Natural killer cell treated with Interleukin-12 subunit alpha and Interleukin-12 subunit beta and Interleukin-15 and Interleukin-18, amount 100 ng/mL, for 72 hours (primary cell): Measurements from ENCODE around the gene NCBP3. TPM values are rescaled to one million over a fixed set of nuclear protein-coding genes. Genes with fewer than 3 reads are reported as not detected.

ENCODE experiments used
- ATAC-seq, 2 donors: fragments of 150-1000 bp; cut with Tn5 transposase in 1 of 2; sonication (Bioruptor Pico), chemical (Tn5 transposase) in 1 of 2; 2 replicates each; pipeline ENCODE4 v1.10.0; 2021
- DNase-seq: peaks from one replicate; pipeline ENCODE4 v3.0.0; 2022; ENCODE audit warnings: low spot score
- H3K27ac Mint-ChIP-seq, 2 donors: 1 replicate in 1 of 2; 2 replicates in 1 of 2; pipeline ENCODE4 v1.8.0; 2022; ENCODE audit warnings: mixed read lengths in 2 of 2, mild to moderate bottlenecking in 1 of 2, moderate library complexity in 1 of 2
- H3K27me3 Mint-ChIP-seq, 2 donors: 1 replicate in 1 of 2; 2 replicates in 1 of 2; pipeline ENCODE4 v1.8.0; 2022; ENCODE audit warnings: mixed read lengths in 2 of 2
- H3K36me3 Mint-ChIP-seq: one replicate; pipeline ENCODE4 v1.8.0; 2022; ENCODE audit warnings: mixed read lengths
- H3K4me1 Mint-ChIP-seq, 2 donors: 1 replicate in 1 of 2; 2 replicates in 1 of 2; pipeline ENCODE4 v1.8.0; 2022; ENCODE audit warnings: low read depth in 2 of 2, mixed read lengths in 2 of 2, mild to moderate bottlenecking in 1 of 2
- H3K4me3 Mint-ChIP-seq: one replicate; pipeline ENCODE4 v1.8.0; 2022; ENCODE audit warnings: mixed read lengths
- H3K9me3 Mint-ChIP-seq: 2 replicates; pipeline ENCODE4 v1.8.0; 2022; ENCODE audit warnings: mixed read lengths
- total RNA-seq, 2 donors: library from RNA; stranded (reverse); gene quantifications; one replicate each; pipeline ENCODE4 v1.2.3, GENCODE V29; 2022

Gene NCBP3
- total RNA-seq, 2 donors from 2014 or later = 52.4 to 71.9 TPM

GRCh38 chr17:3771140-3771539 lies 74.9 kb downstream of the NCBP3 start:
- H3K36me3 Mint-ChIP-seq = no peaks in the 10 kb centered on the region
- H3K27me3 Mint-ChIP-seq = no peaks in the 10 kb centered on the region
- H3K4me3 Mint-ChIP-seq = peak overlapping the region; percentile 28
- H3K9me3 Mint-ChIP-seq = no peaks in the 10 kb centered on the region
- ATAC-seq (no peak), DNase-seq (no peak)
- peaks cover 46 to 58% of the 10 kb centered on the region in 2 donors for H3K4me1 Mint-ChIP-seq
- H3K27ac Mint-ChIP-seq = peak overlapping the region; percentile 77 to 97

GRCh38 chr17:3770466-3770865 lies 75.6 kb downstream of the NCBP3 start:
- H3K4me3 Mint-ChIP-seq = peak overlapping the region; percentile 58
- H3K27ac Mint-ChIP-seq = peak overlapping the region; percentile 77 to 97
- H3K9me3 Mint-ChIP-seq = no peaks in the 10 kb centered on the region
- H3K36me3 Mint-ChIP-seq = no peaks in the 10 kb centered on the region
- H3K4me1 Mint-ChIP-seq = peaks cover 52 to 64% of the 10 kb centered on the region in 2 donors
- H3K27me3 Mint-ChIP-seq = no peaks in the 10 kb centered on the region
- DNase-seq (peak; percentile 76), ATAC-seq (peak; percentile 76 to 87)

- Mint-ChIP-seq H3K4me1 (peaks cover 61 to 79% of the 10 kb centered on the region in 2 donors), H3K4me3 (peak overlapping the region; percentile 24), H3K27me3 (no peaks in the 10 kb centered on the region), H3K36me3 (no peaks in the 10 kb centered on the region), H3K27ac (peak overlapping the region; percentile 85 to 97), H3K9me3 (no peaks in the 10 kb centered on the region)
- ATAC-seq (no peak), DNase-seq (peak; percentile 12)
These were observed 77.3 kb downstream of the NCBP3 start for GRCh38 chr17:3768769-3769168.

- no peaks in the 10 kb centered on the region for H3K9me3 Mint-ChIP-seq
These were observed 77.7 kb downstream of the NCBP3 start for GRCh38 chr17:3768341-3768740.

GRCh38 chr17:3766779-3767178 lies 79.3 kb downstream of the NCBP3 start:
- ATAC-seq = no peak
- Mint-ChIP-seq H3K27me3 (no peaks in the 10 kb centered on the region), H3K27ac (peak overlapping the region; percentile 85 to 97), H3K9me3 (no peaks in the 10 kb centered on the region), H3K36me3 (no peaks in the 10 kb centered on the region), H3K4me3 (peak overlapping the region; percentile 80), H3K4me1 (peaks cover 67 to 69% of the 10 kb centered on the region in 2 donors)
- DNase-seq = peak; percentile 73

More at GRCh38 chr17:3768341-3768740, 77.7 kb downstream of the NCBP3 start:
- Mint-ChIP-seq H3K36me3 (no peaks in the 10 kb centered on the region), H3K27ac (peak overlapping the region; percentile 85 to 97), H3K27me3 (no peaks in the 10 kb centered on the region), H3K4me1 (peaks cover 66 to 79% of the 10 kb centered on the region in 2 donors), H3K4me3 (peak overlapping the region; percentile 24)
- peak; percentile 58 for DNase-seq
- ATAC-seq = no peak

- no peaks in the 10 kb centered on the region for H3K9me3 Mint-ChIP-seq
- H3K36me3 Mint-ChIP-seq = peaks cover 3% of the 10 kb centered on the region
- H3K27me3 Mint-ChIP-seq = no peaks in the 10 kb centered on the region
These were observed 80.1 kb downstream of the NCBP3 start for GRCh38 chr17:3765981-3766380.

GRCh38 chr17:3763777-3764170 lies 82.3 kb downstream of the NCBP3 start:
- Mint-ChIP-seq H3K27me3 (no peaks in the 10 kb centered on the region), H3K9me3 (peaks cover 7% of the 10 kb centered on the region), H3K4me3 (peak overlapping the region; percentile 80), H3K36me3 (peaks cover 14% of the 10 kb centered on the region), H3K27ac (peak overlapping the region; percentile 85 to 97), H3K4me1 (peaks cover 62 to 63% of the 10 kb centered on the region in 2 donors)
- ATAC-seq = no peak
- no peak for DNase-seq

More at GRCh38 chr17:3765981-3766380, 80.1 kb downstream of the NCBP3 start:
- DNase-seq = peak; percentile 55
- ATAC-seq = no peak
- peak overlapping the region; percentile 85 to 97 for H3K27ac Mint-ChIP-seq
- H3K4me1 Mint-ChIP-seq = peaks cover 69 to 70% of the 10 kb centered on the region in 2 donors
- H3K4me3 Mint-ChIP-seq = peak overlapping the region; percentile 80

- peak overlapping the region; percentile 85 to 97 for H3K27ac Mint-ChIP-seq
- no peaks in the 10 kb centered on the region for H3K27me3 Mint-ChIP-seq
- peaks cover 7% of the 10 kb centered on the region for H3K9me3 Mint-ChIP-seq
- peak overlapping the region; percentile 80 for H3K4me3 Mint-ChIP-seq
- H3K36me3 Mint-ChIP-seq = peaks cover 14% of the 10 kb centered on the region
- DNase-seq (peak; percentile 89), ATAC-seq (peak; percentile 85 to 87)
- peaks cover 56 to 57% of the 10 kb centered on the region in 2 donors for H3K4me1 Mint-ChIP-seq
These were observed 82.9 kb downstream of the NCBP3 start for GRCh38 chr17:3762922-3763776.

GRCh38 chr17:3761918-3762380 lies 84.1 kb downstream of the NCBP3 start:
- DNase-seq = peak; percentile 35
- no peak for ATAC-seq
- H3K36me3 Mint-ChIP-seq = peaks cover 14% of the 10 kb centered on the region
- H3K27me3 Mint-ChIP-seq = no peaks in the 10 kb centered on the region
- H3K4me1 Mint-ChIP-seq = peaks cover 55 to 57% of the 10 kb centered on the region in 2 donors
- peak overlapping the region; percentile 85 to 97 for H3K27ac Mint-ChIP-seq
- peaks cover 7% of the 10 kb centered on the region for H3K9me3 Mint-ChIP-seq
- H3K4me3 Mint-ChIP-seq = peak overlapping the region; percentile 80

GRCh38 chr17:3761036-3761917 lies 84.8 kb downstream of the NCBP3 start:
- no peak for ATAC-seq
- H3K27ac Mint-ChIP-seq = peak overlapping the region; percentile 42 to 80
- peak; percentile 59 for DNase-seq
- peaks cover 7% of the 10 kb centered on the region for H3K9me3 Mint-ChIP-seq
- no peak overlapping the region for H3K4me3 Mint-ChIP-seq
- no peaks in the 10 kb centered on the region for H3K27me3 Mint-ChIP-seq
- peaks cover 14% of the 10 kb centered on the region for H3K36me3 Mint-ChIP-seq
- H3K4me1 Mint-ChIP-seq = peaks cover 49 to 52% of the 10 kb centered on the region in 2 donors

- no peak overlapping the region for H3K4me3 Mint-ChIP-seq
- H3K4me1 Mint-ChIP-seq = peaks cover 36 to 39% of the 10 kb centered on the region in 2 donors
These were observed 86.3 kb downstream of the NCBP3 start for GRCh38 chr17:3759597-3760216.

GRCh38 chr17:3755335-3756030 lies 90.6 kb downstream of the NCBP3 start:
- peak overlapping the region in 1 of 2 donors; percentile 45 for H3K27ac Mint-ChIP-seq
- H3K4me3 Mint-ChIP-seq = peak overlapping the region; percentile 48
- ATAC-seq = no peak
- DNase-seq = no peak
- peaks cover 7% of the 10 kb centered on the region for H3K9me3 Mint-ChIP-seq
- H3K27me3 Mint-ChIP-seq = no peaks in the 10 kb centered on the region
- H3K36me3 Mint-ChIP-seq = peaks cover 8% of the 10 kb centered on the region
- peaks cover 23 to 30% of the 10 kb centered on the region in 2 donors for H3K4me1 Mint-ChIP-seq

More at GRCh38 chr17:3759597-3760216, 86.3 kb downstream of the NCBP3 start:
- Mint-ChIP-seq H3K36me3 (peaks cover 14% of the 10 kb centered on the region), H3K9me3 (peaks cover 7% of the 10 kb centered on the region), H3K27me3 (no peaks in the 10 kb centered on the region), H3K27ac (peak overlapping the region in 1 of 2 donors; percentile 80)
- no peak for DNase-seq
- no peak for ATAC-seq
